ENCODE data around the gene MTFR1L. TPM values are rescaled to one million over a fixed set of nuclear protein-coding genes. Genes with fewer than 3 reads are reported as not detected.

The MTFR1L gene
- polyA plus RNA-seq, 1 experiment, result 93.7 TPM

DNA sequence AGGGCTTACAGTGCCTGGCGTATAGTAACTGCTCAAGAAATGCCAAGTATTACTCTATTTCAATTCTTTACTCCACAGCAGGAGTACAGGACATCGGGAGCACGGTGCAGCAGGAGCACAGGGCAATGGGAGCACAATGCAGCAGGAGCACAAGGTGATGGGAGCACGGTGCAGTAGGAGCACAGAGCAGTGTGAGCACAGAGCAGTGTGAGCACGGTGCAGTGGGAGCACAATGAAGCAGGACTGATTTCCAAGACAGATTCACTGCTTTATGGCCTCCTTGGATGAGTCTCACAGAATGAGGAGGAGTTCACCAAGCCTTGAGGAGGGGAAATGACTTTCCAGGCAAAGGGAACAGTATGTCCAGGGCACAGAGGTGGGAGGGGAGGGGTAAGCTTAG, 60.8 kb downstream of the MTFR1L start:
- DNase-seq (ENCODE audit: low read depth), result no peak
- ChIA-PET CTCF (interaction anchor here (2.3 kb wide), 1 partner anchor 9 kb away, joined by 12 read pairs; no protein-coding TSS in a partner anchor), POLR2A (no interaction called here)
- TF ChIP-seq, protein P1, sequence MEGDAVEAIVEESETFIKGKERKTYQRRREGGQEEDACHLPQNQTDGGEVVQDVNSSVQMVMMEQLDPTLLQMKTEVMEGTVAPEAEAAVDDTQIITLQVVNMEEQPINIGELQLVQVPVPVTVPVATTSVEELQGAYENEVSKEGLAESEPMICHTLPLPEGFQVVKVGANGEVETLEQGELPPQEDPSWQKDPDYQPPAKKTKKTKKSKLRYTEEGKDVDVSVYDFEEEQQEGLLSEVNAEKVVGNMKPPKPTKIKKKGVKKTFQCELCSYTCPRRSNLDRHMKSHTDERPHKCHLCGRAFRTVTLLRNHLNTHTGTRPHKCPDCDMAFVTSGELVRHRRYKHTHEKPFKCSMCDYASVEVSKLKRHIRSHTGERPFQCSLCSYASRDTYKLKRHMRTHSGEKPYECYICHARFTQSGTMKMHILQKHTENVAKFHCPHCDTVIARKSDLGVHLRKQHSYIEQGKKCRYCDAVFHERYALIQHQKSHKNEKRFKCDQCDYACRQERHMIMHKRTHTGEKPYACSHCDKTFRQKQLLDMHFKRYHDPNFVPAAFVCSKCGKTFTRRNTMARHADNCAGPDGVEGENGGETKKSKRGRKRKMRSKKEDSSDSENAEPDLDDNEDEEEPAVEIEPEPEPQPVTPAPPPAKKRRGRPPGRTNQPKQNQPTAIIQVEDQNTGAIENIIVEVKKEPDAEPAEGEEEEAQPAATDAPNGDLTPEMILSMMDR (IDR thresholded peaks at IDR 0.05; ENCODE audit: insufficient read depth, low read depth, low read length), result no peak
- no peak overlapping the region for H3K4me3 ChIP-seq (ENCODE audit: low read depth, low read length)
- no peaks in the 10 kb centered on the region for H3K27me3 ChIP-seq (ENCODE audit: control insufficient read depth, insufficient read depth, low read length)
- H3K36me3 ChIP-seq (ENCODE audit: control insufficient read depth, insufficient read depth, low read length), result no peaks in the 10 kb centered on the region; the same call in 1 of the 2 replicates

DNA sequence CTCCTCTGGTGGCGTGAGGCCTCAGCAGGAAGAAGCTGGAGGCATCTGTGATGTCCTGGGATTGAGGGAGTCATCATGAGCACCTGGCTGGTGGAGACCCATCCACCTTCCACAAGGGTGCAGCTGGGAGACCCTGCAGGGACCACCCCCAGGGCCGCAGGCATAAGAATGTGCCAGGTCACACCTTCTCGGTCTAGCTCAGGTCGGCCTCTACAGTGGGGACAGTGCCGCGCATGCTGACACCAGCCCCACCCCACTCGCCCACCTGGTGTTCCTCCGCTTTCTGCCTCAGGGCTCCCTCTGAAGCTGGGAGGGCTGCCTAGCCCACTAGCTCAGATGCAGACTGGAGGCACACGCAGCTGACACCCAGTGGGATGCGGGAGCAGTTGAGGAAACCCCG, 61.5 kb downstream of the MTFR1L start:
- H3K36me3 ChIP-seq (ENCODE audit: control insufficient read depth, insufficient read depth, low read length), result no peaks in the 10 kb centered on the region; the same call in 1 of the 2 replicates
- no peak overlapping the region for H3K4me3 ChIP-seq (ENCODE audit: low read depth, low read length)
- POLR2A ChIA-PET, result no interaction called here
- H3K27me3 ChIP-seq (ENCODE audit: control insufficient read depth, insufficient read depth, low read length), result no peaks in the 10 kb centered on the region
- TF ChIP-seq, protein P1 (IDR thresholded peaks at IDR 0.05; ENCODE audit: insufficient read depth, low read depth, low read length), result no peak
- no peak for DNase-seq (ENCODE audit: low read depth)
- CTCF ChIA-PET, result interaction anchor here (1.1 to 2.3 kb wide), 2 partner anchors 8 to 36 kb away, joined by 4 to 12 read pairs; no protein-coding TSS in a partner anchor

Small RNAs within 50 kb of the gene (small RNA-seq; reads per million reads assigned to genes)
- gene RF00019 (ENCODE audit: insufficient read length, low read depth, low replicate concordance), result not detected

Other genes starting within 250 kb of the MTFR1L start
- 0.98 and 1.1 TPM in 2 replicates for gene MAN1C1, start 203.2 kb upstream of the MTFR1L start, polyA plus RNA-seq (2011; rRNA removed)
- gene SELENON, start 19.8 kb upstream of the MTFR1L start, polyA plus RNA-seq (2011; rRNA removed), result 29.4 and 39.9 TPM in 2 replicates
- 1.4 and 2.8 TPM in 2 replicates for gene AUNIP, start 39.5 kb downstream of the MTFR1L start, polyA plus RNA-seq (2011; rRNA removed)
- gene PAQR7, start 55.8 kb downstream of the MTFR1L start, polyA plus RNA-seq (2011; rRNA removed), result 10.5 and 12.6 TPM in 2 replicates
- gene STMN1, start 86.5 kb downstream of the MTFR1L start, polyA plus RNA-seq (2011; rRNA removed), result 57.1 and 80.5 TPM in 2 replicates
- 11.9 and 13.2 TPM in 2 replicates for gene PAFAH2, start 178.1 kb downstream of the MTFR1L start, polyA plus RNA-seq (2011; rRNA removed)
- gene EXTL1, start 201.8 kb downstream of the MTFR1L start, polyA plus RNA-seq (2011; rRNA removed), result 3.6 and 5.0 TPM in 2 replicates
- gene SLC30A2, start 226.2 kb downstream of the MTFR1L start, polyA plus RNA-seq (2011; rRNA removed), result not detected in 2 replicates
- gene TRIM63, start 247.7 kb downstream of the MTFR1L start, polyA plus RNA-seq (2011; rRNA removed), result not detected in 2 replicates

Data from BJ (cell line).